ENCODE results near the gene AP2A1.

Gene AP2A1

DNA sequence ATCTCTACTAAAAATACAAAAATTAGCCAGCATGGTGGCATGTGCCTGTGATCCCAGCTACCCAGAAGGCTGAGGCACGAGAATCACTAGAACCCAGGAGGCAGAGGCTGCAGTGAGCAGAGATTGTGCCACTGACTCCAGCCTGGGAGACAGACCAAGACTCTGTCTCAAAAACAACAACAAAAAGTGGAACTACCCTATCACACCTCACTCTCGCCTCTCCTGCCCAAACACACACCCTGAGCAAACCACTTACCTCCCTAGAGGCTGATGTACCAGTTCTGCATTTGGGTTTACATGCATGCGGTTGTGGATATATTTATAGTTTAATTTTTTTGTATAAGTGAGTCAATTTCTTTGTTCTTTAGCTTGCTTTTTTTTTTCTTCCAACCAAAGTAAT is 76.5 kb downstream of the AP2A1 start:
- DNase-seq = no peak

GRCh38 chr19:49844138-49845095 is 77.6 kb downstream of the AP2A1 start:
- DNase-seq = no peak

DNA sequence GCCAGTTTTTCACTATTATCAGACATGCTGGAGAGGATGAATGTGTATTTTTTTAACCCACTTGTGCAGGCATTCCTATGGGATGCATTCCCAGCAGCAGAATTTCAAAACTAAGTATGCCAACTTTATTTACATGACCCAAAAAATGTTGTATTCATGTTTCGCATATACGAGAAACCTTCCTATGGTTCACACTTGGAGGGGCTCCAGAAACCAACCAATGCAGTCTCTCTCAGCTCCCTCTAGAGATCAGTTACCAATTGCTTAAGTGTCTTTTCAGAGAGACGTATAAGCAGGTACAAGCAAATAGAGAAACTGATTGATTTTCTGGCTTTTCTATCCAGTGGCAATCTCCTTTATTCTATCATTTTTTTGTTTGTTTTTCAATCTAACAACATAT is 78.6 kb downstream of the AP2A1 start:
- DNase-seq = no peak

- no peak for DNase-seq
Measured at GRCh38 chr19:49846408-49846807, 79.6 kb downstream of the AP2A1 start.

DNA sequence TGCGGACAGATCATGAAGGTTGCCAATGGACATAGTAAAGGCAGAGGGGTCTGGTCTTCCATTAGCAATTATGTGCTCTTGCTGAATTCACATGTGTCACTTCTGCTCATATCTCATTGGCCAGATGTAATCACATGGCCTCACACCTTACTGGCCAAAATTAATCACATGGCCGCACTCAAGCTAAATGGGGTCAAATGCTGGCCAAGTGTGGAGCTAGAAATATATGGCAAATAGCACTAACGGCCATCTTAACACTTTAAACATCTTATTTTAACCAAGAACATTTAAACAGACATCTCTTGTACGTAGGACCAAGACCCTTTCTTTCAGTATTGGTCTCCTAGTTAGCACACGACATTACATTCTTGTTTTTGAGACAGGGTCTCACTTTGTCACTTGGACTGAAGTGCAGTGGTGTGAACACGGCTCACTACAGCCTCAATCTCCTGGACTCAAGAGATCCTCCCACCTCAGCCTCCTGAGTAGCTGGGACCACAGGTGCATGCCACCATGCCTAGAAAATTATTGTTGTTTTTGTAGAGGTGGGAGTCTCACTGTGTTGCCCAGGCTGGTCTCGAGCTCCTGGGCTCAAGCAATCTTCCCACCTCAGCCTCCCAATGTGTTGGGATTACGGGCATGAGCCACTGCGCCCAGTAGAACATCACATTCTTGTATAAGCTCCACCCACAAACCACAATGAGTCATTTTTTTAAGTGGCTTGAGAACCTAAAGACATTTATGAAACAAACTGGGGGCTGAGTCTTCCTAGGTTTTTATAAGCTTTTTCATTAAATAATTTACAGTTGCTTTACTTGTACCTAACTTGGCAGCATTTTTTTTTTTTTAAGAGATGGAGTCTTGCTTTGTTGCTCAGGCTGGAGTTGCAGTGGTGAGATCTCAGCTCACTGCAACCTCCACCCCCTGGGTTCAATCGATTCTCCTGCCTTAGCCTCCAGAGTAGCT is 81.2 kb downstream of the AP2A1 start:
- peak; percentile 62 for DNase-seq

GRCh38 chr19:49848938-49849337 is 82.1 kb downstream of the AP2A1 start:
- peak; percentile 44 for DNase-seq

DNA sequence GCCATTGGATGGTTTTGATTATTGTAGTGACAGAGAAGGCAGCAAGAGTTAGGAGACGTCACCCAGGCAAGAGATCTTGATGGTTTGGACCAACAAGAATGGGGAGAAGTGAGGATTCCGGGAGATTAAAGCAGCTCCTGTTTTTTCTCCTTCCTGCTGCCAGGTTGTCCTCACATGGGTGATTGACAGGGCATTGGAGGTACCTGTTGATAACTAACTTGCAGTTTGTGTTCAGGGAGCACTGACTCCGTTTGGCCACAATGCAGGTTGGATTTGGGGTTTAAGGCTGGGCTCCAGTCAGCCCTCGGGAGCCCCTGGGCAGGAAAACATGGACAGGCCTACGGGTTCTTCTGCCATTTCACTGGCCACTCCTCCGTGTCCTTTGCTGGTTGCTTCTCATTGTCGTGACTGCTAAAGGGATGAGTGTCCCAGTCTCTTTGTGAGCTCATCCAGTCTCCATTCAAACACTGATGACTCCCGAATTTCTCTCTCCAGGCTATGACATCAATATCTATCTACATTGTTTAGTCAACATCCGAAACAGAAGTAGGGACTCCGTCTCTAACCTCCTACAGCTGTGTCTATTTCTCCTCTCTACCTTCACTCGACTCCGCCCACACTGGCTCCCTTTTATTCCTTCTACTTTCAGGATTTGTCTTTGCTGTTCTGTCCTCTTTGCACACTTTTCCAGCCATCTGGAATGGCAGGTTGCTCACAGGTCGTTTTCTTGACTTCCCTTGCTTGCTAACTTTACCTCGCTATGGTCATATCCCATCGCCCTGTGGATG is 82.8 kb downstream of the AP2A1 start:
- no peak for DNase-seq

GRCh38 chr19:49850221-49850486 is 83.4 kb downstream of the AP2A1 start:
- DNase-seq = no peak

DNA sequence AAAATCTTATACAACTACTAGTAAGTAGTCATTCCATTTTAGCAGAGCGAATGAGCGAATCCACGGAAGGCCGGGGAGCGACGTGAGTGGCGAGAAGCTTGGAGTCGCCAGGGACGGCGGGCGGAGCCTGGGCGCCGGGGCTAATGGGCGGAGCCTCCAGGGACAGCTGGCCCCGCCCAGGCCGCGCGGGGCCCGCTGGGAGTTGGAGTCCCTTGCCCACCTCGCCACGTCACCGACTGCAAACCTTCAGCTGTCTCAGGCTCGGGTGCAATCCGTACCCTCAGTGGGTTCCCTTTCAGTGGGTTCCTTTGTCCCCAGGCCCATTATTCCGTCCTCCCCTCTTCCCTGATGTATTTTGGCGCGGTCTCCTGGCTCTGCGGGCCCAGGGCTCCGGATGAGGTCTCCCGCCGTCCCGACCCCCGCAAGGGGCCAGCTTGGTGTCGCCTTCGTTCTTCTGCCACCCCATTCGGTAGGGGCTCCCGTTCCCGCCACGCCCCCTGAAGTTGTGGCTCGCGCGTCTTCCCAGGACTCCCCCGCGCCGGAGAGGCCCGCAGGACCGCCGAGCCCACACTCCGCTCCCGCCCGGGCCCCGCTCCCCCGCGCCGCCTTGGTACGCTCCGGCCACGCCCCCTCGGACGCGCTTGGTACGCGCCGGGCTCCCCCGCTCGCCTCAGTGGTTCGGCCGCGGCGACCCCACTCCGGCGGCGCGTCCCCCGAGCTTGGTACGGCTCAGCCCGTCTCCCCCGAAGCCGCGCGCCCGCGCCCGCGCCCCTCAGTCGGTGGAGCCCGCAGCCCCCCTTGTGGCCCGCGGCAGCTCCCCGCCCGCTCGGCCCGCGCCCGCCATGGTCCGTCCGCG is 83.9 kb downstream of the AP2A1 start, which contains the start of gene PTOV1:
TSS of gene PTOV1 (plus strand) at position 673 of the 856 bp plus-strand sequence.
- DNase-seq = peak; percentile 90

DNA sequence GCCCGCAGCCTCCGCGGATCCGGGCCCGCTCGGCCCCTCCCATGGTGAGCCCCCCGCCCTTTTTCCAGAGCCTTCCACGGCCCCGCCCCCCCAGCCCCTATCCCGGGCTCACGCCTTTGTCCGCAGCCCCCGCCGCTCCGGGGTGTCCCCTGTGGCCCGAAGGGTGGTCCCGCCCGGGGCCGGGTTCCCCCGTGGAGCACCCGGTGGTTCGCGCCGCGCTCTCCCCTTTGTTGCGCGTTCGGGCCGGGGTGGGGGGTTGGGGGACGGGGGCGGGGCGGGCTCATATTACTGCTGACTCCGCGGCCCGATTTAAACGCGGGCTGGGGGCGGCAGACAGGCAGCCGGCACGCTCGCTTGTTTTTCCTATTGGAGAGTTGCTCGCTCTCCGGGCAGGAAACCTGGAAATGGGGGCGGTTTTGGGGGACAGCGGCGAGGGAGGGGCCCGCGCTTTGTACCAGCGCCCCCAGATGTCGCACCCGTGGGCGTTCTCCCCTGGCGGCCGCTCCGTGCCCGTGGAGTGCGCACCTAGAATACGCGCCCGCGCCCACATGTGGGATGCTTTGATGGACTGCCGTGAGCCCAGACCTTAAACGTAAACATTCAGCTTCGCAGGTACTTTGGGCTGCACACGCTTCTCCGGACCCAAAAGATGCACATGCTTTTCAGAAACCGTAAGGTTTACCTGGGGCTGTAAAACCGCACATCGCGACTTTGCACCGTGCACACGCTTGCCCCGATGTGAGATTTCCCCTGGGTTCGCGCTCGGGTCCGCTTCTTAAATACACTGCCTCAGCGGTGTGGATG is 84.9 kb downstream of the AP2A1 start:
- no peak for DNase-seq

DNA sequence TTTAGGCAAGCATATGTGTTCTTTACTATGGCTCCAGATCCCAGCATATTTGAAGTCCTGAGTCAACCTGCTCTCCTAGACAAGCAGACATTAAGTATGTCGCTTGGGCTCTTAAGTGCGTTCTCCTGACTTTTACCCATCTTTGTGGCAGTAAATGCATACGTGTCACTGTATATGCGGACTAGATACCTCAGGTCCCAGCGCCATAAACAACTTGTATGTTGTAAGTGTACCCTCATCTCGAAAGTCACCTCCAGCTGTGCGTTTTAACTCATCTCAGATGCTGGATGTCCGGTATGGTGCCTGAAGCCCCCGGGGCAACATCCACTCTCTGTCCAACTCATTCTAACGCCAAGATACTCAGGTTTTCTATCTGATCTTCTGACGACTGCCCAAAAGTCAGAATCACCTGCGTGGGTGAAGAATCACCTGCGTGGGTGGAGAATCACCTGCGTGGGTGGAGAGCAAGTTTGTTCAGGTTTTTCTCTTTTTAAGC is 85.9 kb downstream of the AP2A1 start:
- no peak for DNase-seq

GRCh38 chr19:49853852-49854377 is 87.1 kb downstream of the AP2A1 start:
- DNase-seq = no peak

DNA sequence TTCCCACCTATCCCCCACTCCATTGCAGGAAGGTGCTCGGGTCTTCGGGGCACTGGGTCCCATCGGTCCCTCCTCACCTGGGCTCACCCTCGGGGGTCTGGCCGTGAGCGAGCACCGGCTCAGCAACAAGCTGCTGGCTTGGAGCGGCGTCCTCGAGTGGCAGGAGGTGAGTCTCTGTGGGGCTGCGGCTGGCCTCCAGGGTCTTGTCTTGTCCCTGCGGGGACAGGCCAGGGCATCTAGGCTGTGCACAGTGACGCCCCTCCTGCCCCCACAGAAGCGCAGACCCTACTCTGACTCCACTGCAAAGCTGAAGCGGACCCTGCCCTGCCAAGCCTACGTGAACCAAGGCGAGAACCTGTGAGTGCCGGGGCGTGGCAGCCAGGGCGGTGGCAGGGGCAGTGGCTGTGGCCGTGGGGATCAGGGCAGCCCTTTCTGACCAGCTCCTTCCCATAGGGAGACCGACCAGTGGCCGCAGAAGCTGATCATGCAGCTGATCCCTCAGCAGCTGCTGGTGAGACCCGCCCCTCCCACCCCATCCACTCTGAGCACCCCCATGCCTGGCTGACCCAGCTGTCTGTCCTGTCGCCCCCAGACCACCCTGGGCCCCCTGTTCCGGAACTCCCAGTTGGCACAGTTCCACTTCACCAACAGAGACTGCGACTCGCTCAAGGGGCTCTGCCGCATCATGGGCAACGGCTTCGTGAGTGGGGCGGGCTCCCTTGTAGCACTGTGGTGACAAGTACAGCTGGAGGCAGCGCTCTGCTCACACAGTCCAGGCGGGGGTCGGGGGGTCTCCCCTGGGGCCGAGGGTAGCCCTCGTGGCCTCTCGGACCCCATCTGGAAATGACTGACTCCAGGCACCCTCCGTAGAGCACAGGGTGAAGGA is 87.8 kb downstream of the AP2A1 start:
- no peak for DNase-seq

GRCh38 chr19:49855277-49855675 is 88.5 kb downstream of the AP2A1 start:
- DNase-seq = no peak

GRCh38 chr19:49855676-49856573 is 89.1 kb downstream of the AP2A1 start:
- no peak for DNase-seq

GRCh38 chr19:49856574-49857021 is 89.8 kb downstream of the AP2A1 start:
- DNase-seq = no peak
